Left ventricle myocardium superior (tissue), 1 donor: ENCODE measurements around the gene HS3ST4. TPM values are rescaled to one million over a fixed set of nuclear protein-coding genes. Genes with fewer than 3 reads are reported as not detected.

ENCODE experiments used
- ATAC-seq: fragments of 200-7000 bp; cut with Tn5 transposase; one replicate; pipeline ENCODE4 v1.9.1; 2020; ENCODE audit warnings: mild to moderate bottlenecking, moderate library complexity
- DNase-seq: peaks from one replicate; pipeline ENCODE4 v3.0.0-alpha.2; 2020
- intact Hi-C: fragments of 100-400 bp; cut with micrococcal nuclease; formaldehyde crosslinking; loops from one replicate; pipeline ENCODE4 v1.11.0; 2022
- total RNA-seq: library from RNA; stranded (reverse); fragmentation: NEBNext Ultra II Directional; extraction: Animal tissue kit (Norgen Biotek cat#: 25700); gene quantifications from one replicate; pipeline ENCODE4 v1.2.1, GENCODE V29; 2021
- donor health status: DM: no; HTN: yes; CAD: no; lungs with severe emphysema.

The HS3ST4 gene
- total RNA-seq, 1 donor from 2014 or later = not detected

- intact Hi-C loops = no loop called here
- DNase-seq = no peak
These were observed 182.4 kb downstream of the HS3ST4 start for GRCh38 chr16:25874196-25874595.

GRCh38 chr16:25875956-25876598 lies 184.3 kb downstream of the HS3ST4 start:
- no peak for DNase-seq
- no peak for ATAC-seq
- intact Hi-C loops = no loop called here

More at GRCh38 chr16:25874196-25874595, 182.4 kb downstream of the HS3ST4 start:
- no peak for ATAC-seq

DNA sequence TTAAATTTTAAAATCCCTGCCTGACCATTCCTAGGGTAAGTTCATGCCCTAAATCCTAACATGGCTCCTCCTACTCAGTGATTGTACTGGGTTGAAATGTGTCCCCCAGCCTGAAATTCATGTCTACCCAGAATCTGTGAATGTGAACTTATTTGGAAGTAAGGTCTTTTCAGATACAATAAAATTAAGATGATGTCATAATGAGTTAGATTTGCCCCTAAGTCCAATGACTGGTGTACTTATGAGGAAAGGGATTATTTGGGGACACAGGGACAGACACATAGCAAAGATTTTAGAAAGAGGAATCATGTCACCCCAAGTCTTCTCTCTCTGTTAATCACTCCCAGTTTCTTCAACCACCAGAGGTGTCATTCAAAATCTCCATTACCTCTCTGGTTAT lies 185.3 kb downstream of the HS3ST4 start:
- intact Hi-C loops = no loop called here
- ATAC-seq (no peak), DNase-seq (no peak)

GRCh38 chr16:25886598-25886997 lies 194.8 kb downstream of the HS3ST4 start:
- intact Hi-C loops = no loop called here

DNA sequence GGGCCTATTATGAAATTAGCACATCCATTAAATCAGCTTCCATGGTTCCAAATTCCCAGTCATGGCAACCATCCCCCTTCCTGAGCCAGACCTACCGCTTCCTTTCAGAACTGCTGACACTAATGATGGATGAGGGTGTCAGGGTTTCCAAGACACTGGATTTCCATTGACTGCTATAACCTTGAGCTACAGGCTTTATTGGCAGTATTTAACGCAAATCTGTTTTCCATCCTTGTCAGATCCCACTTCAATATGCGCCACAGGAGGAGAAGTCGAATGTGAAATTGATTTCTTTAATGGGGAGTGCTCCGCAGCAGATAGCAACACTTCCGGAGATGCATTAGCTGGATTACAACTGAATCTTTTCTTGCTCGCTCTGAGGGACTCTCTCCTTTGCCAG lies 197.1 kb downstream of the HS3ST4 start:
- DNase-seq = no peak
- intact Hi-C loops = no loop called here
- no peak for ATAC-seq

More at GRCh38 chr16:25886598-25886997, 194.8 kb downstream of the HS3ST4 start:
- DNase-seq (no peak), ATAC-seq (no peak)

DNA sequence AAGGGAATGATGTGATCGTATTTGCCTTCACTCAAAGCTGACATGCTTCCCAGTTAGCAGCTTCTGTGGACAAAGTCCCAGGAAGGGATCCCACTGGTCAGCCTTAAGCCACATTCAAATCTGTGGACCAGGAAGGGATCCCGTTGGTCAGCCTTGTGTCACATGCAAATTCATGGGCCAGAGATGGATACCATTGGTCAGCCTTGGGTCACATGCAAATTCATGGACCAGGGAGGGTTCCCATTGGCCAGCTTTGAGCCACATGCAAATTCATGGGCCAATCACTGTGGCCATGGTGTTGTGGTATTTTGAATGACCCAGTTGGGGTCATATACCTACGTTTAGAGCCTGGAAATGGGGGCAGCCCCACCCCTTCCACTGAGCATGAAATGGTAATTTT lies 201.6 kb downstream of the HS3ST4 start:
- ATAC-seq = no peak
- DNase-seq = no peak
- intact Hi-C loops = no loop called here

GRCh38 chr16:25894093-25894492 lies 202.3 kb downstream of the HS3ST4 start:
- no peak for ATAC-seq
- DNase-seq = no peak
- intact Hi-C loops = no loop called here

GRCh38 chr16:25895380-25895779 lies 203.6 kb downstream of the HS3ST4 start:
- no peak for ATAC-seq
- no peak for DNase-seq
- intact Hi-C loops = no loop called here

DNA sequence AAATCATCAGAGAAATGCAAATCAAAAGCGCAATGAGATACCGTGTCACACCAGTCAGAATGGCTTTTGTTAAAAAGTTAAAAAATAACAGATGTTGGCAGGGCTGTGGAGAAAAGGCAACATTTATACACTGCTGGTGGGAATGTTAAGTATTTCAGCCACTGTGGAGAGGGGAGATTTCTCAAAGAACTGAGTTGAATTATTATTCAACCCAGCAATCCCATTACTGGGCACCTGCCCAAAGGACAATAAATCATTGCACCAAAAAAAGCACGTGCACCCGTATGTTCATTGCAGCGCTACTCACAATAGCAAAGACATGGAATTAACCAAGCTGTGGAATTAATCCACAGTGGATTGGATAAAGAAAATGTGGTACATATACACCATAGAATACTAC lies 204.7 kb downstream of the HS3ST4 start:
- intact Hi-C loops = no loop called here
- DNase-seq (no peak), ATAC-seq (no peak)

- intact Hi-C loops = no loop called here
- ATAC-seq = no peak
These were observed 205.9 kb downstream of the HS3ST4 start for GRCh38 chr16:25897702-25898101.

GRCh38 chr16:25905810-25906209 lies 214.1 kb downstream of the HS3ST4 start:
- intact Hi-C loops = no loop called here
- no peak for DNase-seq
- ATAC-seq = no peak

More at GRCh38 chr16:25897702-25898101, 205.9 kb downstream of the HS3ST4 start:
- DNase-seq = no peak

DNA sequence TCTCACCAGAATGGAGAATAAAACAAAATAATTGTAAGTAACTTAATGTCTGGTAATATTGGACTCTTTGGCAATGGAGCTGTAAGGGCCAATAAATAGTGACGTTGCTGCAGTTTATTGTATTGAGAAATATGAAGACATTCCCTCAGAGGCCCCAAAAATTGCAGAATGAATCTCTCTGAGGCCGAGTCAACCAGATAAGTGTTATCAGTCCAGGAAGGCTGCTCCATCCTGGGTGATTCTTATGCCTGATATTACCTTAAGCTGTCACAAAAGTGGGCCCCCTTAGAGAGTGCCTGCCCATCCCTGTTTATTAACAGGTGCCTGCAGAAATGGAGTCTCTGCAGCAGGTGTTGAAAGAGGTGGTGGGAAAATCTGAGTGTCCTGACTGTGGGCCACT lies 219.2 kb downstream of the HS3ST4 start:
- no peak for DNase-seq
- intact Hi-C loops = no loop called here

GRCh38 chr16:25912321-25912720 lies 220.6 kb downstream of the HS3ST4 start:
- no peak for DNase-seq
- intact Hi-C loops = no loop called here
- ATAC-seq = no peak

More for the DNA sequence above, 219.2 kb downstream of the HS3ST4 start:
- ATAC-seq = no peak

DNA sequence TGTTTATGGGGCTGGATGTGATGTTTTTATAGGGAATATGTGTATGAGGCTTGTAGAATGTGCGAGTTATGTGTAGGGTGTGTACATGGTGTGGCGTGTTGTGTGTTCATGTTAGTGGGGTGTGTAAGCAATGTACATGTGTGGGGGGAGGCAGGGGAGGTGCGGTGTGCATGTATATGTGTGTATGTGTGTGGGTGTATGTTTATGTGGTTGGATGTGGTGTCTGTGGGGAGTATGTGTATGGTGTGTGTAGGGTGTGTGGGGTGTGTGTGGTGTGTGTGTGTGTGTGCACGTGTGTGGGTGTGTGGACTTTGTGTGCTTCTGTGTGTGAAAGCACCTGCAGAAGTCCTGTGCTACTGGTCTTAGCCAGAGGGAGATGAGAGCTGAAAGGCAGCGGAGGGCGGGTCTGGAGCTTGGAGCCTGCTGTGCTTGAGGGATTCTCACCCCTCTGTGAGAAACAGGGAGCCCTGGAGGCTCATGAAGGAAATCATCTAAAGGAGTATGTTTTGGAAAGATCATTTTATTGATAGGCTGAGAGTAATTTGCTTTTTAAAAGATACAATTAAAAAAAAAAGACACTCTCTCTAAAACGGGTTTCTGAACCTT lies 222.7 kb downstream of the HS3ST4 start:
- no peak for ATAC-seq
- no peak for DNase-seq
- intact Hi-C loops = no loop called here

- DNase-seq (no peak), ATAC-seq (no peak)
These were observed 224.3 kb downstream of the HS3ST4 start for GRCh38 chr16:25916037-25916436.

GRCh38 chr16:25922438-25922837 lies 230.7 kb downstream of the HS3ST4 start:
- DNase-seq (no peak), ATAC-seq (no peak)
- intact Hi-C loops = no loop called here

More at GRCh38 chr16:25916037-25916436, 224.3 kb downstream of the HS3ST4 start:
- intact Hi-C loops = no loop called here

GRCh38 chr16:25925421-25925820 lies 233.7 kb downstream of the HS3ST4 start:
- DNase-seq (no peak), ATAC-seq (no peak)
- intact Hi-C loops = no loop called here

DNA sequence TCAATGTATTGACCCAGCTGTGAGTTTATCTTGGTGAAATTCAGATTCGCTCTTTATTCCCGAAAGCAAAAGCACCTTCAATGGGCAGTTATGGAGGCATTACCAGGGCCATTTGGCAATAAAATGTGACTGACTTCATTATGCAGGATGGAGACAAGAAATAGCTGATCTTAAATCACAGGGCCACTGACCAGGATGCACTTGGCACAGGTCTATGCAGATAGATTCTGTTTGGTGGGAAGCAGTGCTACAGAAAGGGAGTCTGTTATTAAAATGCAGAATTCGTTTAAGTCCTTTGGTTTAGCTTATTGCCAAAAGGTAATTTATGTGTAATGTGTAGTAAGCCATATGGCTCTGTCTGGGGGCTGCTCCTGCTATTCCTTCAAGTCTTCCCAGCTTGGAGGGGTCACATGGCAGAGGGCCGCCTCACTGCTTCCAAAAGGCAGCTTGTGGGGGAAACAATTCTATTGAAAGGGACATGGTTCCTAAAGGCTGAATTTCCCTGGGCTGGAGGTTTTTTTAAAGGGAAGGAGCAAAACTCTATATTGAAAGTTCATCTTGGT lies 239.8 kb downstream of the HS3ST4 start:
- intact Hi-C loops = no loop called here
- ATAC-seq (no peak), DNase-seq (no peak)

GRCh38 chr16:25941800-25942499 lies 250.2 kb downstream of the HS3ST4 start:
- ATAC-seq (peak; percentile 24), DNase-seq (no peak)
- intact Hi-C loops = no loop called here

DNA sequence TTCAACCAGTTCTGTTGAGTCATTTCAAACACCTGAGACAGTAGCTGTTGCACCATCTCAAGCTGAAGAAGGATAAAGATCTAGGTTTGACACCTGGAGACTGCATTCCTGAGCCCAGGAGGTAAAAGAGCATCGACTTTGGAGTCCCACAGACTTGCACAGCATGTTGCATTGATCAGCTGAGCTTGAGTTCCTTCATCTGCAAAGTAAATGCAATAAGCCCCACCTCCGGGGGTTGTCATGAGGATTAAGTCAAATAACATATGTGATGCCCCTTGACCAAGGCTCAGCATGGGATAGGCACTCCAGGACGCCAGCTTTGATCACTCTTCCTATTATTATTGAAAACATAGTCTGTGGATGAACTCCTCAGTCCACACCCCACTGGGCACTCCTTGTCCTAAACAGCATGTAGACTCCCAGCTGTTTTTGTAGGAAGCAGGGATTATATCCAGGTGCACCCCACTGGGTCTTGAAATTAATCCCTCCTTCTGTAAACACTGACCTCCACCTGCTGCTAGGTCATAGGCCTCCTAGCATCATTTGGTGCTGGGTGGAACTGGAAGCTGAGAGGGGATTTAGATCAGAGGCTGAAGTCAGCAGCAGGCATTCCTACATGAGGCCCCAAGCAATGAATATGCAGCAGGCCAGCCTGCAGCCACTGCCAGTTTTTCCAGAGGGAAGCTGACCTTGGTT lies 259.0 kb downstream of the HS3ST4 start:
- ATAC-seq (no peak), DNase-seq (no peak)
- intact Hi-C loops = no loop called here
